IMR-90 (cell line): Measurements from ENCODE around the gene ABLIM3. TPM values are rescaled to one million over a fixed set of nuclear protein-coding genes. Genes with fewer than 3 reads are reported as not detected.
A peak's percentile ranks its signal among the peaks of the same experiment; 100 is the strongest.

Experiments
- ATAC-seq: fragments of 200-7000 bp; cut with Tn5 transposase; 2 replicates; pipeline ENCODE4 v1.9.1; 2020; ENCODE audit warnings: low read depth, mild to moderate bottlenecking, moderate library complexity
- BruUV-seq: library from RNA; stranded (reverse); fragments of 400-500 nt; replicated peaks from 2 replicates; lab custom pipeline; 2021; lab: Mats Ljungman, UMichigan
- CTCF ChIA-PET: fragments of 300-600 bp; formaldehyde crosslinking; extraction: SDS; loops from one replicate; lab custom pipeline; 2021; ENCODE audit warnings: antibody characterized with exemption; lab: Yijun Ruan, JAX
- POLR2A ChIA-PET: fragments of 300-600 bp; sonication (Branson Sonifier 250); formaldehyde crosslinking; loops from one replicate; lab custom pipeline; 2022; ENCODE audit warnings: antibody characterized with exemption; ENCODE audit not compliant: unreplicated experiment; lab: Charles Lee
- DNase-seq: peaks from one replicate; pipeline ENCODE4 v3.0.0; 2013
- H2AFZ ChIP-seq: replicated peaks from 2 replicates; pipeline ENCODE3; 2013; ENCODE audit warnings: low read length, mild to moderate bottlenecking; ENCODE audit not compliant: poor library complexity
- H2AK5ac ChIP-seq: 2 replicates; pipeline ENCODE4 v1.6.1; 2013; ENCODE audit warnings: low read depth, low read length, inconsistent platforms
- H2AK9ac ChIP-seq: replicated peaks from 2 replicates; pipeline ENCODE3; 2013; ENCODE audit warnings: mild to moderate bottlenecking, low read depth, low read length, moderate library complexity; ENCODE audit not compliant: poor library complexity
- H2BK120ac ChIP-seq: 2 replicates; pipeline ENCODE4 v1.6.1; 2013; ENCODE audit warnings: low read depth, low read length, inconsistent platforms
- H2BK15ac ChIP-seq: 3 replicates; pipeline ENCODE4 v1.6.1; 2013; ENCODE audit warnings: low read depth, low read length, inconsistent platforms
- H2BK20ac ChIP-seq: 2 replicates; pipeline ENCODE4 v1.6.1; 2013; ENCODE audit warnings: low read depth, mild to moderate bottlenecking, inconsistent platforms, low read length, moderate library complexity
- H2BK5ac ChIP-seq: 2 replicates; pipeline ENCODE4 v1.6.1; 2013; ENCODE audit warnings: mild to moderate bottlenecking, low read depth, low read length, inconsistent platforms; ENCODE audit not compliant: poor library complexity, severe bottlenecking
- H3K14ac ChIP-seq: replicated peaks from 2 replicates; pipeline ENCODE4 v1.6.1; 2013; ENCODE audit warnings: low read depth, low read length, inconsistent platforms
- H3K18ac ChIP-seq: 2 replicates; pipeline ENCODE4 v1.6.1; 2013; ENCODE audit warnings: low read depth, low read length, control low read depth
- H3K23ac ChIP-seq: 2 replicates; pipeline ENCODE4 v1.6.1; 2013; ENCODE audit warnings: low read depth, low read length, inconsistent platforms
- H3K27ac ChIP-seq: 2 replicates; pipeline ENCODE4 v1.5.1; 2013; ENCODE audit warnings: mild to moderate bottlenecking, control low read depth, low read length; ENCODE audit not compliant: insufficient read depth
- H3K27me3 ChIP-seq: 2 replicates; pipeline ENCODE4 v1.6.1; 2013; ENCODE audit warnings: low read length; ENCODE audit not compliant: control insufficient read depth, insufficient read depth
- H3K36me3 ChIP-seq: 2 replicates; pipeline ENCODE4 v1.6.1; 2013; ENCODE audit warnings: low read length, mixed read lengths; ENCODE audit not compliant: control insufficient read depth, insufficient read depth
- H3K4ac ChIP-seq: 2 replicates; pipeline ENCODE4 v1.6.1; 2013; ENCODE audit warnings: low read depth, low read length, inconsistent platforms
- H3K4me1 ChIP-seq: 2 replicates; pipeline ENCODE4 v1.6.1; 2013; ENCODE audit warnings: low read length, mixed read lengths; ENCODE audit not compliant: control insufficient read depth, insufficient read depth
- H3K4me2 ChIP-seq: 2 replicates; pipeline ENCODE4 v1.6.1; 2013; ENCODE audit warnings: low read depth, mild to moderate bottlenecking, control low read depth, low read length, moderate library complexity
- H3K4me3 ChIP-seq: 2 replicates; pipeline ENCODE4 v1.5.1; 2013; ENCODE audit warnings: low read depth, mild to moderate bottlenecking, control low read depth, low read length, moderate library complexity; ENCODE audit not compliant: insufficient read depth
- H3K56ac ChIP-seq: 2 replicates; pipeline ENCODE4 v1.6.1; 2013; ENCODE audit warnings: low read length, inconsistent platforms; ENCODE audit not compliant: insufficient read depth; ENCODE audit errors: extremely low read depth
- H3K79me1 ChIP-seq, 2 experiments: 2 replicates each; pipeline ENCODE4 v1.6.1; 2013; ENCODE audit warnings: low read length in 2 of 2, inconsistent platforms in 1 of 2, low read depth in 1 of 2
- H3K9ac ChIP-seq: 2 replicates; pipeline ENCODE4 v1.6.1; 2013; ENCODE audit warnings: low read depth, low read length, control low read depth
- H3K9me1 ChIP-seq: 2 replicates; pipeline ENCODE4 v1.6.1; 2013; ENCODE audit warnings: low read length, inconsistent platforms; ENCODE audit not compliant: insufficient read depth
- H3K9me3 ChIP-seq: 2 replicates; pipeline ENCODE4 v1.6.1; 2013; ENCODE audit warnings: low read length; ENCODE audit not compliant: control insufficient read depth, insufficient read depth
- H4K20me1 ChIP-seq: 2 replicates; pipeline ENCODE4 v1.6.1; 2013; ENCODE audit warnings: low read length, inconsistent platforms; ENCODE audit not compliant: insufficient read depth
- H4K5ac ChIP-seq: 2 replicates; pipeline ENCODE4 v1.6.1; 2013; ENCODE audit warnings: mild to moderate bottlenecking, low read depth, low read length, control low read depth
- H4K8ac ChIP-seq, 2 experiments: 2 replicates each; pipeline ENCODE4 v1.6.1; 2013; ENCODE audit warnings: low read depth in 2 of 2, low read length in 2 of 2, control low read depth in 1 of 2, inconsistent platforms in 1 of 2
- H4K91ac ChIP-seq: 2 replicates; pipeline ENCODE4 v1.6.1; 2013; ENCODE audit warnings: low read depth, low read length, inconsistent platforms; ENCODE audit not compliant: insufficient read depth
- BHLHE40 ChIP-seq: fragments of 150-350 bp; IDR thresholded peaks from 2 replicates; pipeline ENCODE4 v1.6.1; 2016; ENCODE audit warnings: mild to moderate bottlenecking, low read depth, low read length
- CEBPB ChIP-seq: IDR thresholded peaks from 2 replicates; pipeline ENCODE4 v1.6.1; 2012; ENCODE audit warnings: low read depth, low read length, improper control_type of control experiment
- CHD1 ChIP-seq: IDR thresholded peaks from 2 replicates; pipeline ENCODE4 v1.6.1; 2012; ENCODE audit warnings: low read depth, low read length, improper control_type of control experiment
- FOS ChIP-seq: fragments of 150-350 bp; IDR thresholded peaks from 2 replicates; pipeline ENCODE4 v1.6.1; 2016; ENCODE audit warnings: low read depth, low read length
- MAFK ChIP-seq: IDR thresholded peaks from 2 replicates; pipeline ENCODE4 v1.6.1; 2012; ENCODE audit warnings: low read depth, low read length, improper control_type of control experiment
- MAZ ChIP-seq: IDR thresholded peaks from 2 replicates; pipeline ENCODE4 v1.6.1; 2012; ENCODE audit warnings: low read depth, mild to moderate bottlenecking, low read length, improper control_type of control experiment, moderate library complexity, borderline replicate concordance
- MXI1 ChIP-seq: IDR thresholded peaks from 2 replicates; pipeline ENCODE4 v1.6.1; 2012; ENCODE audit warnings: low read depth, mild to moderate bottlenecking, low read length, moderate library complexity, borderline replicate concordance
- NFE2L2 ChIP-seq: fragments of 150-350 bp; IDR thresholded peaks from 2 replicates; pipeline ENCODE4 v1.6.1; 2016; ENCODE audit warnings: low read depth, mild to moderate bottlenecking, low read length
- POLR2A ChIP-seq: IDR thresholded peaks from 2 replicates; pipeline ENCODE4 v1.6.1; 2012; ENCODE audit warnings: mild to moderate bottlenecking, low read depth, low read length
- RAD21 ChIP-seq: IDR thresholded peaks from 2 replicates; pipeline ENCODE4 v1.6.1; 2012; ENCODE audit warnings: low read length, improper control_type of control experiment
- RCOR1 ChIP-seq: IDR thresholded peaks from 2 replicates; pipeline ENCODE4 v1.6.1; 2012; ENCODE audit warnings: mild to moderate bottlenecking, low read length, improper control_type of control experiment; ENCODE audit not compliant: insufficient replicate concordance
- RFX5 ChIP-seq: IDR thresholded peaks from 2 replicates; pipeline ENCODE4 v1.8.0; 2012; ENCODE audit warnings: low read depth, mild to moderate bottlenecking, low read length, moderate library complexity
- SMC3 ChIP-seq: fragments of 150-350 bp; IDR thresholded peaks from 2 replicates; pipeline ENCODE4 v1.6.1; 2016; ENCODE audit warnings: low read depth, mild to moderate bottlenecking, antibody characterized with exemption, low read length, moderate library complexity
- WGBS, 2 experiments: methylation state at CpG; one replicate each; pipeline versions ENCODE4 v1.1.5 to v1.1.7; 2013; ENCODE audit warnings: missing lambda C conversion rate in 2 of 2; ENCODE audit not compliant: insufficient read length in 1 of 2; ENCODE audit errors: extremely low coverage in 2 of 2; 5-methylcytosine and 5-hydroxymethylcytosine counted together
- dilution Hi-C: fragments of 300-500 bp; cut with HindIII; formaldehyde crosslinking; loops from one replicate; pipeline ENCODE4 v1.14.3; 2018; ENCODE audit warnings: low sequenced_read_pairs; ENCODE audit not compliant: unreplicated experiment
- in situ Hi-C: fragments of 300-500 bp; cut with MboI; formaldehyde crosslinking; loops from 3 replicates; pipeline ENCODE4 v1.14.3; 2019; ENCODE audit warnings: low sequenced_read_pairs, inconsistent platforms, mixed read lengths
- intact Hi-C: fragments of 100-400 bp; cut with micrococcal nuclease; formaldehyde crosslinking; loops from 2 replicates; pipeline ENCODE4 v1.10.0; 2022
- polyA plus RNA-seq, 3 experiments: library from polyadenylated mRNA; depleted of rRNA; stranded (reverse); fragments of >200 nt; gene quantifications; 2 replicates each; pipeline ENCODE4 v1.2.3, GENCODE V29; 2012; ENCODE audit warnings: low replicate concordance in 1 of 3
- total RNA-seq: library from RNA; depleted of rRNA; stranded (reverse); fragments of >200 nt; gene quantifications from 2 replicates; pipeline ENCODE4 v1.2.3, GENCODE V29; 2012
- TF ChIP-seq, protein P1 (sequence below): fragments of 150-350 bp; IDR thresholded peaks from 2 replicates; pipeline ENCODE4 v1.6.1; 2017; ENCODE audit warnings: mild to moderate bottlenecking, antibody characterized with exemption, low read length, low read depth
- TF ChIP-seq, protein P2 (sequence below): conservative IDR thresholded peaks from 2 replicates; pipeline ENCODE4 v1.5.1; 2012; ENCODE audit warnings: mild to moderate bottlenecking, low read depth, low read length, improper control_type of control experiment
- TF ChIP-seq, protein P3 (sequence below): fragments of 150-350 bp; IDR thresholded peaks from 2 replicates; pipeline ENCODE4 v1.6.1; 2016; ENCODE audit warnings: low read depth, mild to moderate bottlenecking, low read length, moderate library complexity, borderline replicate concordance

ABLIM3 gene
- total and polyA plus RNA-seq, 2 of the 4 experiments (the other 2 are of a cell fraction) = 33.3 to 69.9 TPM

DNA sequence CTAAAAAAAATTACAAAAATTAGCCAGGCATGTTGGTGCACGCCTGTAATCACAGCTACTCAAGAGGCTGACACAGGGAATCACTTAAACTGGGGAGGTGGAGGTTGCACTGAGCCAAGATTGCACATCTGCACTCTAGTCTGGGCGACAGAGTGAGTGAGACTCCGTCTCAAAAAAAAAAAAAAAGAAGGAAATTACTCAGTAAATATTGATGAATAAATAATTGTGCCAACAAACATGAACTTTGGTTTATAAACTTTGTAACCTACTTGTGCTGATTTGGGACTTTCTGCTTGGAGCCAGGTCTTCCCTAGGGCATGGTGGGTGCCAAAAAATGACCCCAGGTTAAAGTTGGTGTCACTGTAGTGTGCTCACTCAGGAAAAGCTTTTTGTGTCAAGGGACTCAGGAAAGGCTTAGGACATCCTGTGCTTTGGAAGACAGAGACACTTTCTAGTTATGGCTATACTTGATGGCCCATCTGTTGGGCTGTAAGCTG lies 19.0 kb downstream of the ABLIM3 start:
- Histone ChIP-seq H3K56ac (no peak overlapping the region), H3K27me3 (no peaks in the 10 kb centered on the region), H3K4me2 (no peak overlapping the region), H4K5ac (no peak overlapping the region), H2BK120ac (0 out of 2 replicates have a peak overlapping the region, but pooled peaks have one; percentile 16), H3K9me3 (no peaks in the 10 kb centered on the region), H3K36me3 (peaks cover 2% of the 10 kb centered on the region; the same call in 1 of the 2 replicates), H4K8ac (no peak overlapping the region), H2AK5ac (no peak overlapping the region), H3K4ac (peak overlapping the region; percentile 33), H3K4me1 (peaks cover 16% of the 10 kb centered on the region), H2BK20ac (no peak overlapping the region), H2BK5ac (no peak overlapping the region), H3K9me1 (peaks cover 34% of the 10 kb centered on the region), H3K14ac (peak overlapping the region; percentile 53; the same call in 1 of the 2 replicates), H2AFZ (no peak overlapping the region), H4K91ac (peak overlapping the region; percentile 17; the same call in 1 of the 2 replicates), H3K27ac (no peak overlapping the region), H3K4me3 (no peak overlapping the region), H3K79me1 (peaks cover 58 to 82% of the 10 kb centered on the region in 2 experiments), H2AK9ac (no peak overlapping the region), H2BK15ac (no peak overlapping the region), H3K9ac (no peak overlapping the region), H4K20me1 (no peaks in the 10 kb centered on the region), H3K23ac (0 out of 2 replicates have a peak overlapping the region, but pooled peaks have one; percentile 20), H3K18ac (no peak overlapping the region; the same call in 1 of the 2 replicates)
- CTCF ChIA-PET = no interaction called here
- POLR2A ChIA-PET = no interaction called here
- dilution Hi-C loops = no loop called here
- DNase-seq (no peak), ATAC-seq (no peak)
- in situ Hi-C loops = loop anchor here (25.0 kb wide), 1 partner anchor 402 kb away; the partner anchor contains the start of gene CSNK1A1
- no TSS peak for BruUV-seq
- TF ChIP-seq POLR2A (no peak), CHD1 (no peak), RCOR1 (no peak), RFX5 (no peak), CEBPB (no peak), MAZ (no peak), RAD21 (no peak), MXI1 (no peak), SMC3 (no peak), FOS (no peak), NFE2L2 (no peak), MAFK (no peak), BHLHE40 (no peak)
- TF ChIP-seq, protein P1, sequence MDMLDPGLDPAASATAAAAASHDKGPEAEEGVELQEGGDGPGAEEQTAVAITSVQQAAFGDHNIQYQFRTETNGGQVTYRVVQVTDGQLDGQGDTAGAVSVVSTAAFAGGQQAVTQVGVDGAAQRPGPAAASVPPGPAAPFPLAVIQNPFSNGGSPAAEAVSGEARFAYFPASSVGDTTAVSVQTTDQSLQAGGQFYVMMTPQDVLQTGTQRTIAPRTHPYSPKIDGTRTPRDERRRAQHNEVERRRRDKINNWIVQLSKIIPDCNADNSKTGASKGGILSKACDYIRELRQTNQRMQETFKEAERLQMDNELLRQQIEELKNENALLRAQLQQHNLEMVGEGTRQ = no peak
- TF ChIP-seq, protein P2, sequence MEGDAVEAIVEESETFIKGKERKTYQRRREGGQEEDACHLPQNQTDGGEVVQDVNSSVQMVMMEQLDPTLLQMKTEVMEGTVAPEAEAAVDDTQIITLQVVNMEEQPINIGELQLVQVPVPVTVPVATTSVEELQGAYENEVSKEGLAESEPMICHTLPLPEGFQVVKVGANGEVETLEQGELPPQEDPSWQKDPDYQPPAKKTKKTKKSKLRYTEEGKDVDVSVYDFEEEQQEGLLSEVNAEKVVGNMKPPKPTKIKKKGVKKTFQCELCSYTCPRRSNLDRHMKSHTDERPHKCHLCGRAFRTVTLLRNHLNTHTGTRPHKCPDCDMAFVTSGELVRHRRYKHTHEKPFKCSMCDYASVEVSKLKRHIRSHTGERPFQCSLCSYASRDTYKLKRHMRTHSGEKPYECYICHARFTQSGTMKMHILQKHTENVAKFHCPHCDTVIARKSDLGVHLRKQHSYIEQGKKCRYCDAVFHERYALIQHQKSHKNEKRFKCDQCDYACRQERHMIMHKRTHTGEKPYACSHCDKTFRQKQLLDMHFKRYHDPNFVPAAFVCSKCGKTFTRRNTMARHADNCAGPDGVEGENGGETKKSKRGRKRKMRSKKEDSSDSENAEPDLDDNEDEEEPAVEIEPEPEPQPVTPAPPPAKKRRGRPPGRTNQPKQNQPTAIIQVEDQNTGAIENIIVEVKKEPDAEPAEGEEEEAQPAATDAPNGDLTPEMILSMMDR = no peak
- TF ChIP-seq, protein P3, sequence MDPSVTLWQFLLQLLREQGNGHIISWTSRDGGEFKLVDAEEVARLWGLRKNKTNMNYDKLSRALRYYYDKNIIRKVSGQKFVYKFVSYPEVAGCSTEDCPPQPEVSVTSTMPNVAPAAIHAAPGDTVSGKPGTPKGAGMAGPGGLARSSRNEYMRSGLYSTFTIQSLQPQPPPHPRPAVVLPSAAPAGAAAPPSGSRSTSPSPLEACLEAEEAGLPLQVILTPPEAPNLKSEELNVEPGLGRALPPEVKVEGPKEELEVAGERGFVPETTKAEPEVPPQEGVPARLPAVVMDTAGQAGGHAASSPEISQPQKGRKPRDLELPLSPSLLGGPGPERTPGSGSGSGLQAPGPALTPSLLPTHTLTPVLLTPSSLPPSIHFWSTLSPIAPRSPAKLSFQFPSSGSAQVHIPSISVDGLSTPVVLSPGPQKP = no peak
- intact Hi-C loops = no loop called here
- WGBS, 2 experiments = 60% methylated on average over 1 of the region's 3 CpGs; no CpG with 5 or more reads in 1 of the 2 experiments
